ENCODE results near the gene CTNND1. TPM values are rescaled to one million over a fixed set of nuclear protein-coding genes. Genes with fewer than 3 reads are reported as not detected.
"Not testable (repeated sequence)": the region's sequence is repeated elsewhere in the genome, so short reads cannot be mapped to it uniquely, and the experiment has no call there.

The CTNND1 gene
- total RNA-seq, 4 donors from 2014 or later: 178 to 238 (median 202) TPM

- TF ChIP-seq CTCF (IDR thresholded peaks at IDR 0.05): no peak
- TF ChIP-seq POLR2A (IDR thresholded peaks at IDR 0.05): no peak
- Histone ChIP-seq H3K9me3 (no peaks in the 10 kb centered on the region), H3K4me1 (no peaks in the 10 kb centered on the region), H3K27ac (no peak overlapping the region), H3K4me3 (replicated peaks in 1 of 3) (no peak overlapping the region), H3K36me3 (peaks cover 38% of the 10 kb centered on the region in 2 donors), H3K27me3 (no peaks in the 10 kb centered on the region)
- intact Hi-C loops (cut with DNase I): no loop called here
- DNase-seq: no peak
- WGBS, 2 donors: 97% methylated on average over 1 of the region's 1 CpG
These were observed 57.2 kb downstream of the CTNND1 start for GRCh38 chr11:57818812-57819211.

GRCh38 chr11:57819252-57819979, 57.8 kb downstream of the CTNND1 start:
- no peak for DNase-seq
- intact Hi-C loops (cut with DNase I): no loop called here

GRCh38 chr11:57823859-57824258, 62.3 kb downstream of the CTNND1 start:
- DNase-seq: no peak
- Histone ChIP-seq H3K36me3 (no peaks in the 10 kb centered on the region), H3K4me3 (replicated peaks in 1 of 3) (no peak overlapping the region), H3K4me1 (no peaks in the 10 kb centered on the region), H3K9me3 (no peaks in the 10 kb centered on the region), H3K27me3 (no peaks in the 10 kb centered on the region), H3K27ac (no peak overlapping the region)
- intact Hi-C loops (cut with DNase I): no loop called here
- no peak for TF ChIP-seq CTCF (IDR thresholded peaks at IDR 0.05)
- no peak for TF ChIP-seq POLR2A (IDR thresholded peaks at IDR 0.05)
- 87 to 91% methylated on average over 1 of the region's 1 CpG for WGBS, 2 donors

More at GRCh38 chr11:57819252-57819979, 57.8 kb downstream of the CTNND1 start:
- no peak overlapping the region for H3K27ac ChIP-seq
- WGBS, 2 donors: 94% methylated on average over 7 of the region's 7 CpGs
- no peaks in the 10 kb centered on the region for H3K4me1 ChIP-seq
- no peak for TF ChIP-seq CTCF (IDR thresholded peaks at IDR 0.05)
- TF ChIP-seq POLR2A (IDR thresholded peaks at IDR 0.05): no peak
- no peaks in the 10 kb centered on the region for H3K27me3 ChIP-seq
- no peak overlapping the region for H3K4me3 ChIP-seq (replicated peaks in 1 of 3)
- peaks cover 32% of the 10 kb centered on the region in 2 donors for H3K36me3 ChIP-seq
- H3K9me3 ChIP-seq: no peaks in the 10 kb centered on the region

GRCh38 chr11:57834852-57835251, 73.2 kb downstream of the CTNND1 start:
- Histone ChIP-seq H3K9me3 (no peaks in the 10 kb centered on the region), H3K4me1 (no peaks in the 10 kb centered on the region), H3K4me3 (replicated peaks in 1 of 3) (no peak overlapping the region), H3K27me3 (no peaks in the 10 kb centered on the region), H3K36me3 (no peaks in the 10 kb centered on the region), H3K27ac (no peak overlapping the region)
- TF ChIP-seq POLR2A (IDR thresholded peaks at IDR 0.05) (no peak), CTCF (IDR thresholded peaks at IDR 0.05) (no peak)
- 86 to 93% methylated on average over 1 of the region's 1 CpG for WGBS, 2 donors
- intact Hi-C loops (cut with DNase I): no loop called here
- no peak for DNase-seq

- H3K4me1 ChIP-seq; H3K27me3 ChIP-seq; H3K4me3 ChIP-seq (replicated peaks in 1 of 3); H3K36me3 ChIP-seq; intact Hi-C loops (cut with DNase I); H3K9me3 ChIP-seq; DNase-seq; H3K27ac ChIP-seq: not testable (repeated sequence)
- 96% methylated on average over 3 of the region's 3 CpGs for WGBS, 2 donors
These were observed 77.0 kb downstream of the CTNND1 start for GRCh38 chr11:57838609-57839008.
